ENCODE results near the gene STOML1. TPM values are rescaled to one million over a fixed set of nuclear protein-coding genes. Genes with fewer than 3 reads are reported as not detected.

Gene STOML1
- total RNA-seq, 1 experiment from 2014 or later = 21.1 TPM

DNA sequence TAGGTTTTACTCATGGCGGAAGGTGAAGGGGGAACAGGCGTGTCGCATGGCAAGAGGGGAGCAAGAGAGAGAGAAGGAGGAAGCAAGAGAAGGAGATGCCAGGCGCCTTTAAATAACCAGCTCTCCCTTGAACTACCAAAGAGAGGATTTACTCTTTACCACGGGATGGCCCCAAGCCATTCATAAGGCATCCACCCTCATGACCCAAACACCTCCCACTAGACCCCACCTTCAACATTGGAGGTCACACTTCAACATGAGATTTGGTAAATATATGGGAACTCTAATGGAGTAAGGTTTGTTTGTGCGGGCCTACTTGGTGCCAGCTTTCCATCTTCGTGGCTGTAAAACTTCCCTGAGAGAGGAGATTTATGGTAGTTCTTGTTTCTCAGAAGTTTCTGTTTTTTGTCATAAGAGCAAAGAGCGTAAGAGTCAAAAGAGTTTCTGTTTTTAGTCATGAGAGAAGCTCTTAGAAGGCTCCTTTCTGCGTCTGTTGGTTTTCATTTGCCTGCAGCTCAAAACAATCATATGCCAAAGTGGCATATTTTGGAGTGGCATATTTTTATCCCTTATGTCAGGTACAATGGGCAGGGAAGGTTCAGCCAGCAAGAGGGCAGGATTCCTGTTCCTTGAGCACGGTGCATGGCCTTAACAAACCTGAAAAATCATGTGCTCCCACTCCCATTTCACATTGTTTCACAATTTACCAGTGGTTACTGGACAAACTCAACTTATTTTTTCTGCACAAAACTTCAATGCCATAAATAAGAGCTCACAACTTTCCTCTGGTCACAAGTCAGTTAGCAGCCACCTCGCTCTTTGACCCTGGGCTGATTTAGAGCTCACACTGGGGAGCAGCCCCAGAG is 14.9 kb upstream of the STOML1 start:
- H3K27me3 ChIP-seq (replicated peaks) = no peaks in the 10 kb centered on the region

DNA sequence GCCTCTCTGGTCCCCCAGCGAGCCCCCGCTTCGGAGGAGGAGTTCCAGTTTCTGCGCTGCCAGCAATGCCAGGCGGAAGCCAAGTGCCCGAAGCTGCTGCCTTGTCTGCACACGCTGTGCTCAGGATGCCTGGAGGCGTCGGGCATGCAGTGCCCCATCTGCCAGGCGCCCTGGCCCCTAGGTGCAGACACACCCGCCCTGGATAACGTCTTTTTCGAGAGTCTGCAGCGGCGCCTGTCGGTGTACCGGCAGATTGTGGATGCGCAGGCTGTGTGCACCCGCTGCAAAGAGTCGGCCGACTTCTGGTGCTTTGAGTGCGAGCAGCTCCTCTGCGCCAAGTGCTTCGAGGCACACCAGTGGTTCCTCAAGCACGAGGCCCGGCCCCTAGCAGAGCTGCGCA is 5.9 kb upstream of the STOML1 start:
- H3K27me3 ChIP-seq (replicated peaks) = no peaks in the 10 kb centered on the region
- no peak overlapping the region for H3K4me3 ChIP-seq
- peaks cover 47% of the 10 kb centered on the region for H3K36me3 ChIP-seq
- no peak for DNase-seq (ENCODE audit: low read depth in 1 of 2, low spot score in 2 of 2)
- H3K9me3 ChIP-seq (replicated peaks) = no peaks in the 10 kb centered on the region
- peaks cover 28% of the 10 kb centered on the region for H3K4me1 ChIP-seq (replicated peaks)
- no peak overlapping the region for H3K27ac ChIP-seq

More for the DNA sequence above, 14.9 kb upstream of the STOML1 start:
- Histone ChIP-seq H3K27ac (no peak overlapping the region), H3K36me3 (peaks cover 66% of the 10 kb centered on the region), H3K4me1 (replicated peaks) (no peaks in the 10 kb centered on the region), H3K4me3 (no peak overlapping the region), H3K9me3 (replicated peaks) (no peaks in the 10 kb centered on the region)
- DNase-seq (ENCODE audit: low read depth in 1 of 2, low spot score in 2 of 2) = no peak

DNA sequence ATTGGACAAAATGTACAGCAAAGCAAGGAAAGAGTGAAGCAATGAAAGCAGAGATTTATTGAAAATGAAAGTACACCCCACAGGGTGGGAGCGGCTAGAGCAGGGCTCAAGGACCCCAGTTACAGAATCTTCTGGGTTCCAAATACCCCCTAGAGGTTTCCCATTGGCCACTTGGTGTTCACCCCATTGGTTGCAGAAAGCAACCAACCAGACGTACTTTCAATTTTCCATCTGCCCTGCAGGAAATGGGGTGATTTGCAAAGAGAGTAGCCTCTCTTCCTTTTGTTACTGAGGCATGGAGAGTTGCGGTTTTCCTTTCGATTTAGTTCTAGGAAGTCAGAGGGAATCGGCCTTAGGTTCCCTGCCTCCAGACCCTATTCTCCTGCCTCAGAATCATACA is 4.8 kb upstream of the STOML1 start:
- Histone ChIP-seq H3K4me3 (peak overlapping the region; percentile 63), H3K27me3 (replicated peaks) (no peaks in the 10 kb centered on the region), H3K4me1 (replicated peaks) (peaks cover 34% of the 10 kb centered on the region), H3K27ac (peak overlapping the region; percentile 24), H3K36me3 (peaks cover 42% of the 10 kb centered on the region), H3K9me3 (replicated peaks) (no peaks in the 10 kb centered on the region)
- DNase-seq (ENCODE audit: low read depth in 1 of 2, low spot score in 2 of 2) = peak in 1 of 2 experiments; percentile 69

DNA sequence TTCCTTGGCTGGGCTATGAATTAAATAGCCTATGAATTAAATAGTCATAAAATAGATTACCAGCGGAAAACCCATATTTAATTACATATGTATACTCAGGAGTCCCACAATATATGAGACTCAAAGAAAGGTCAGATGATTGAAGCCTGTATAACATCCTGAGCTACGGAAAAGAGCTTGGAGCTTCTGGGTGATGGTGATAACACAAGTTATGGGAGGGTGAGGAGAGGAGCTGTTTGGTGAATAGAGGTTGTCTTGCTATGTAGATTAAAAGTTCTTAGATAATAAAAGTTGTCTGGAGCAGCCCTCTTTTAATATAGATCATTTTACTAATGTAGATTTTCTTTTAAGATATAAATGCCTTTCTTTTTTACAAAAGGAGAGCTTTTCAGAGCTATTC is 4.2 kb upstream of the STOML1 start:
- H3K4me1 ChIP-seq (replicated peaks) = peaks cover 41% of the 10 kb centered on the region
- peak overlapping the region; percentile 24 for H3K27ac ChIP-seq

DNA sequence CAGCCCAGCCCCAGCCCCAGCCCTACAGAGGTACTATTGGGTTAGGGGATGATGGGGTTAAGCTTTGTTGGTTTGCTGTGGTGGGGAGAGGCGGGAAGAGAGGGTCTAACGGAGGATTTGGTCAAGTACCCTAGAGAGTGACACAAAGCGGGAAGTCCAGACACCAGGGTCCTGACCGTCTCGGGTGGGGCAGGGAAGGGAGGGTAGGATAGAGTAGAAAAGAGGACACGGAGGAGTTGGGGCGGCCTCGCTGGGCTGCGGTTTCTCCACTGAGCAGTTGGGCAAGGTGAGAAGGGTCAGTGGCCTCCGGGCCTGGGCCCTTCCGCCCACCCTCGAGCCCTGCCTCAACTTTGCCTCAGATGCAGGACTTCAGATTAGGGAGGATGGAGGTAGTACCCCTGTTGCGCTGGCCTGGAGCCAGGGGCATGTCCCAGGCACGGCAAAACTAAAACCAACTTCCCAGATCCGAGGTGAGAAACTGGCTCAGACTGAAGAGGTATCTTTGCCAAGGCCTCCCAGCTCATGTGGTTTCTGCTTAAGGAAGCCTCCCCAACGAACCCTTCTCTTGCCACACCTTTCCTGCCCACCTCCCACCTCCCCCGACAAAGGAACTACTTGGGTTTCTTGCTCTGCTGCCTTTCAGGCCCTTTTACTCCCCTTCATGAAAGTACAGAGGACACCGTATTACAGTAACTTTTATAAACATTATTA is 3.0 kb upstream of the STOML1 start:
- H3K4me3 ChIP-seq = peak overlapping the region; percentile 63
- peak; percentile 28 to 32 for DNase-seq (ENCODE audit: low read depth in 1 of 2, low spot score in 2 of 2)
- peaks cover 28% of the 10 kb centered on the region for H3K36me3 ChIP-seq
- H3K4me1 ChIP-seq (replicated peaks) = peaks cover 48% of the 10 kb centered on the region
- H3K9me3 ChIP-seq (replicated peaks) = no peaks in the 10 kb centered on the region
- no peaks in the 10 kb centered on the region for H3K27me3 ChIP-seq (replicated peaks)
- peak overlapping the region; percentile 63 for H3K27ac ChIP-seq

More for the DNA sequence above, 4.2 kb upstream of the STOML1 start:
- peaks cover 38% of the 10 kb centered on the region for H3K36me3 ChIP-seq
- H3K27me3 ChIP-seq (replicated peaks) = no peaks in the 10 kb centered on the region
- H3K9me3 ChIP-seq (replicated peaks) = no peaks in the 10 kb centered on the region
- H3K4me3 ChIP-seq = peak overlapping the region; percentile 63
- DNase-seq (ENCODE audit: low read depth in 1 of 2, low spot score in 2 of 2) = peak in 1 of 2 experiments; percentile 7

DNA sequence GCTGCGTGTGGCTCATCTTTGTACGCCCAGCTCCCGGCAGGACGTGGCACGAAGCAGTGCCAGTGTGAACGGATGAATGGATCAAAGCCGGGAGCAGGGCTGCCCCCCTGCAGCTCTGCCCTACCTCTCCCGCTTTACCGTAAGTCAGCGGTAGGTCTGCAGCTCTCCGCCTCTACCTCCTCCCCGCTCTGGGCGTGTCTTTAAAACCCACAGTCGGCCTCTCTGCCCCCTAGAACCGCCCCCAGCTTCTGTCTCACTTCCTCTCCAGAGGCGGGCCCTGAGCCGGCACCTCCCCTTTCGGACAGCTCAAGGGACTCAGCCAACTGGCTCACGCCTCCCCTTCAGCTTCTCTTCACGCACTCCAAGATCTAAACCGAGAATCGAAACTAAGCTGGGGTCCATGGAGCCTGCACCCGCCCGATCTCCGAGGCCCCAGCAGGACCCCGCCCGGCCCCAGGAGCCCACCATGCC is 2.4 kb upstream of the STOML1 start, which contains the start of gene PML:
TSS of gene PML (plus strand) at position 304 of the 471 bp plus-strand sequence. CDS start at position 401, 97 bp downstream.
- DNase-seq (ENCODE audit: low read depth in 1 of 2, low spot score in 2 of 2) = peak; percentile 91 to 98
- Histone ChIP-seq H3K4me1 (replicated peaks) (peaks cover 55% of the 10 kb centered on the region), H3K36me3 (peaks cover 25% of the 10 kb centered on the region)

DNA sequence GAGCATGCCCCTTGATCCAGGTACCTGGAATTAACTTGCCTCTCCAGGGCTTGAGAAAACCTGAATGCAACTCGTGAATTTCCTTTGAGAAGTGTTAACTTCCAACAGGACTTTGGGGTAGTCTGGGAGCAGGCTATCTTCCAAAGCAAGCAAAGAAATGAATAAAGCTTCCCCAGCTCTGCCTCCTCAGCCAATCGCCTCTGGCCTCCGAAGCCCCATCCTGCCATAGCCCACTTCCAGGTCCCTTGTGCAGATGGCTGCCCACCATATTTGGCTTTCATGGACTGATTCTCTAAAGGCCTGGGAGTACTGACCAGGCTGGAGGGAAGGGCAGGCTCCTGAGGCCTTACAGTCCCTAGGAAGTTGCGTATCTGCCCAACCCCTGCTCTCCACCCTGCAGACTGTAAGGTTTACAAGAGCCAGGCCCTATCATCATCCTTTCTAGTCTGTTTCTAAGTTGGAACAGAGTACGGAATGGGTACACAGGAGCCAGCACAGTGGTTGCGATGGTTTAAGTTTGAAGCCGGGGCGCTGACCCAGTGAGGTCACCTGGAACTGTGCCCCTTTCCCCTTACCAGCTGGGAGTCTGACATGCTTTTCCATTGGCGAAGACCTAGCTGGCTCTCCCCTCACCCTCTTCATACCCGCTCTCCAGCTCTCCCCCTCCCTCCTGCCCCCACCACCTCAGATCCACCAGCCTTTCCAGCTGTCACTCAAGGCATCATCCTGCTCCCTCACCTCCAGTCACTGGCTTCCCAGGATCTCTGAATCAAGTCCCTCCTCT is 1.3 kb upstream of the STOML1 start:
- Histone ChIP-seq H3K4me3 (no peak overlapping the region), H3K9me3 (replicated peaks) (no peaks in the 10 kb centered on the region), H3K27ac (no peak overlapping the region), H3K36me3 (peaks cover 18% of the 10 kb centered on the region), H3K27me3 (replicated peaks) (no peaks in the 10 kb centered on the region), H3K4me1 (replicated peaks) (peaks cover 65% of the 10 kb centered on the region)
- DNase-seq (ENCODE audit: low read depth in 1 of 2, low spot score in 2 of 2) = no peak

More for the DNA sequence above, 2.4 kb upstream of the STOML1 start, which contains the start of gene PML:
- H3K4me3 ChIP-seq = peak within 1 kb of the TSS; percentile 63
- peak within 1 kb of the TSS; percentile 63 for H3K27ac ChIP-seq
- no peaks in the 10 kb centered on the region for H3K27me3 ChIP-seq (replicated peaks)
- no peaks in the 10 kb centered on the region for H3K9me3 ChIP-seq (replicated peaks)

DNA sequence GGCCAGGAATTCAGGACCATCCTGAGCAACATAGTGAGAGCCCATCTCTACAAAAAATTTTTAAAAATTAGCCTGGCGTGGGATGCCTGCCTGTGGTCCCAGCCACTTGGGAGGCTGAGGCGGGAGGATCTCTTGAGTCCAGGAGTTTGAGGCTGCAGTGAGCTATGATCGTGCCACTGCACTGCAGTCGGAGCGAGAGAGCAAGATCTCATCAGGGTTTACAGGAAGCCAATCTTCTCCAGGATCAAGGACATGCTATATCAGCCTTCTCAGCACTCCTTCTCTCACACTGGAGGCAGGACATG is 451 bp upstream of the STOML1 start:
- H3K27me3 ChIP-seq (replicated peaks) = no peaks in the 10 kb centered on the region
- no peak overlapping the region for H3K27ac ChIP-seq
- H3K4me1 ChIP-seq (replicated peaks) = peaks cover 70% of the 10 kb centered on the region
- no peak for DNase-seq (ENCODE audit: low read depth in 1 of 2, low spot score in 2 of 2)
- peaks cover 13% of the 10 kb centered on the region for H3K36me3 ChIP-seq
- peak overlapping the region; percentile 67 for H3K4me3 ChIP-seq
- no peaks in the 10 kb centered on the region for H3K9me3 ChIP-seq (replicated peaks)

DNA sequence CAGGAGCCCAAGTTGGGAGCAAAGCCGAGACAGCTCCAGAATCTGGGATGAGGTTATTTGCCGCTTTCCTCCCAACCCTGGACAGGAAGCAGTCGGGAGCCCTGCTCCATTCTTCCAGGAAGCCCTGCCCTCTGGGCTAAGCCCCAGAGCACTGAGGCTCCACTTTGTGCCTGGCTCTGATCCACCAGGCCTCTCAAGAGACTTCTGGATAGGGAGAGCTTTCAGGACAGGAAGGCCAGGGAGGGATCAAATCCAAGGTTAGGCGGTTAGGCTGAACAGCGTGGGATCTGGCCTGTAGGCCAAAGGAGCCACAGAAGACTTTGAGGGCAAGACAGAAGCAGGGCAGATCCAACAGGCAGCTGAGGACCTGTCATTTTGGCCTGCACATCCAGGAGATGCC is 835 bp downstream of the STOML1 start:
- peaks cover 10% of the 10 kb centered on the region for H3K36me3 ChIP-seq
- H3K4me3 ChIP-seq = peak overlapping the region; percentile 67
- no peak overlapping the region for H3K27ac ChIP-seq
- DNase-seq (ENCODE audit: low read depth in 1 of 2, low spot score in 2 of 2) = peak in 1 of 2 experiments; percentile 6
- peaks cover 70% of the 10 kb centered on the region for H3K4me1 ChIP-seq (replicated peaks)
- H3K9me3 ChIP-seq (replicated peaks) = no peaks in the 10 kb centered on the region
- no peaks in the 10 kb centered on the region for H3K27me3 ChIP-seq (replicated peaks)

DNA sequence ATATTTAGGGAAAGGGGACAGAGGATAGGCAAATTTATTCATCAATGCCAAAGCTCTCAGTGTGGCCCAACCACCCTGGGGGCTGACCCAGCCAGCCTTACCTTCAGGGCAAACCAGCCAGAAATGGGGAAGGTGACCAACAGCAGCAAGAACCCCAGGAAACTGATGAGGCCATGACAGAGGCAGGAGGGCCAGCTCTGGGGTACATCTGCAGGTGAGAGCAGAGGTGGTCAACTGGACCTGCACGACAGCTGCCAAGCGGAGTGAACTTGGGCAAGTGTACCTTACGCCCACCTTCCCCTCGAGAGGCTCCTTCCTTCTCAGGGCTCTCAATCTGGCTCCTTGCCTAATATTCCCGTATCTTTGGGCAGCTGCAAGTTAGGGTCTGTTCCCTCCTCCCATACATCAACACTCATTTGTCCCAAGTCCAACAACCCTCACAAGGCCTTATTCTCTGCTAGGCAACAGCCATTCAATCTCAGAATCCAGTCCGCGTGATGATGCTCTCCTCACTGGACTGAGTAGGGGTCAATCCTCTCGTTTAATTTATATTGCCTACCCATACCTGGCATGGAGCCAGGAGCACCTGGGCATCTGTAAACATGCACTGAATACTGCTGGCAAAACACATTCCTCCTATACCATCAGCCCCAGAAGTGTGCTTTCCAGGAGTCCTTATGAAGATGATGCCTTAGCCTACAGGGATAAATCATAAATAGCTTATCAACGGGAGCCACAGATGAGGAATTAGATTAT is 1.7 kb downstream of the STOML1 start:
- Histone ChIP-seq H3K4me3 (no peak overlapping the region), H3K27me3 (replicated peaks) (no peaks in the 10 kb centered on the region), H3K36me3 (peaks cover 10% of the 10 kb centered on the region), H3K9me3 (replicated peaks) (no peaks in the 10 kb centered on the region), H3K4me1 (replicated peaks) (peaks cover 64% of the 10 kb centered on the region), H3K27ac (no peak overlapping the region)
- no peak for DNase-seq (ENCODE audit: low read depth in 1 of 2, low spot score in 2 of 2)

DNA sequence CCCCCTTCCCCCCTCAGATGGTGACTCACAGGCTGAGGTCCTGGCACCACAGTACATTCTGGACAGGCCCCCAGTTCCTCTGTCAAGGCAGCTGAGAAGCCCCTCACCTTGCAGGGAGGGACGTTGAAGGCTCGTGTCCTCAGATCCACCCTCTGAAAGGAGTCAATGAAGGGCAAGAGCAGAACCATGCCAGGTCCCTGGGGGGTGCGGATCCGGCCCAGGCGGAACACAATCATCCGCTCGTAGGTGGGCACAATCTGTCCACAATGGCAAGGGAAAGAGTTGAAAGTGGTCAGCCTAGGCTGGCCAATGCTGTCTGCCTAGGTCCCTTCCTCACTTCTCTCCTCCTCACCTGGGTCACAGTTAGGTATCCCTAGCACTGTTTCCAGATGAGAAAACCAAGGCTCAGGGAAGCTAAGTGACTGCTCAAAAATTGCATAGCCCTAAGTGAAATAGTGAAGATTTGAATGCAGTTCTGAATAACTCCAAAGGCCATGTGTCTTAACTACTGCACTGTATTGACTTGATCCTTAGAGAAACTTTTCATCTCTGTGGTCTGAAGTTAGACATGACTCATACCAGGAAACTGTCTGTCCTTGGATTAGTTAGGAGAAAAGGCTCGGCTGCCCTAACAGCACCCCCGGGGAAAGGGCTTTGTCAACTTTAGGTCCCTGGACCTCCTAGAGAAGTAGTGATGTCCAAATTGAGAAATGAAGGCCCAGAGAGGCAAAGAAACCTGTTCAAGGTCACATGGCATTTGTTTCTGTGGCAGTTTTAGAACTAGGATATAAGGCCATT is 2.9 kb downstream of the STOML1 start:
- Histone ChIP-seq H3K36me3 (peaks cover 7% of the 10 kb centered on the region), H3K27ac (peak overlapping the region; percentile 54), H3K9me3 (replicated peaks) (no peaks in the 10 kb centered on the region), H3K4me1 (replicated peaks) (peaks cover 59% of the 10 kb centered on the region), H3K4me3 (no peak overlapping the region), H3K27me3 (replicated peaks) (no peaks in the 10 kb centered on the region)
- peak in 1 of 2 experiments; percentile 64 for DNase-seq (ENCODE audit: low read depth in 1 of 2, low spot score in 2 of 2)

DNA sequence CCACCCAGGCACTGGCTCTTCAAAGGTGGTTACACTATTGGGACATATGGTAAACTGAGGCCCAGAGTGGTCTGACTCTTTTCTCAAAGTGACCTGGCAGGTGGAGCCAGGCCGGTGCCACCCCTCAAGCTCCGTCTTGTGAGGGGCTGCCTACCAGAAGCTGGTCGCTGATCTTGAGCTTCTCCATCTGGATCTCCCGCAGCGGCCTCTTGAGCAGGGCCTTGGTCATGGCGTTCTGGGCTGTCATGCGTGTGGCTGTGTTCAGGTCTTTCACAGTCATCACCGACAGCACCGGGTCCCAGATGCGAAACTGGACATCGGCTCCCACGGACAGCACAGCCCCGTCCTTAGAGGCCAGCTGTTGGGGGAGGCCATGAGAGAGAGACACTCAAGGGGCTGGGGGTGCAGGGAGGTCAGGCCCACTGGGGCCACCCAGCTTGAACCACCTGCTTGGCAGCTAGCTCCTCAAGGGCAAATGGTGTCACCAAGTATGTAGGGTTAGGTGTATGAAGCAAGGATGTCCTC is 3.6 kb downstream of the STOML1 start:
- DNase-seq (ENCODE audit: low read depth in 1 of 2, low spot score in 2 of 2) = no peak
- H3K36me3 ChIP-seq = peaks cover 13% of the 10 kb centered on the region
- no peak overlapping the region for H3K4me3 ChIP-seq
- H3K9me3 ChIP-seq (replicated peaks) = no peaks in the 10 kb centered on the region
- peaks cover 60% of the 10 kb centered on the region for H3K4me1 ChIP-seq (replicated peaks)
- H3K27me3 ChIP-seq (replicated peaks) = no peaks in the 10 kb centered on the region
- peak overlapping the region; percentile 54 for H3K27ac ChIP-seq

Measured in SJSA1 (cell line).